CD4-positive, CD25-positive, alpha-beta regulatory T cell (primary cell): ENCODE results near the gene KSR2. TPM values are rescaled to one million over a fixed set of nuclear protein-coding genes. Genes with fewer than 3 reads are reported as not detected.

ENCODE experiments used
- ATAC-seq, 2 donors: fragments of 150-1000 bp; cut with Tn5 transposase; one replicate each; pipeline ENCODE4 v1.10.0; 2021; ENCODE audit warnings: low read depth in 2 of 2, moderate number of reproducible peaks in 2 of 2, moderate library complexity in 1 of 2
- DNase-seq, 3 donors: peaks; one replicate each; pipeline versions ENCODE4 v3.0.0 to v3.0.0-alpha.2; 2012 to 2022; ENCODE audit warnings: mixed read lengths in 1 of 3
- H3K27ac ChIP-seq: one replicate; pipeline ENCODE4 v1.7.0; 2013; ENCODE audit warnings: mild to moderate bottlenecking, low read length; ENCODE audit not compliant: insufficient read depth, poor library complexity, severe bottlenecking
- H3K27me3 ChIP-seq: one replicate; pipeline ENCODE4 v1.7.0; 2013; ENCODE audit warnings: low read length; ENCODE audit not compliant: control insufficient read depth, insufficient read depth
- H3K36me3 ChIP-seq: one replicate; pipeline ENCODE4 v1.7.0; 2013; ENCODE audit warnings: mild to moderate bottlenecking, low read length, moderate library complexity; ENCODE audit not compliant: control insufficient read depth, insufficient read depth
- H3K4me1 ChIP-seq: 2 replicates; pipeline ENCODE4 v1.7.0; 2013; ENCODE audit warnings: mild to moderate bottlenecking, low read length; ENCODE audit not compliant: insufficient read depth, control insufficient read depth, poor library complexity, severe bottlenecking
- H3K4me3 ChIP-seq: one replicate; pipeline ENCODE4 v1.7.0; 2013; ENCODE audit warnings: low read depth, mild to moderate bottlenecking, low read length, moderate library complexity
- H3K9me3 ChIP-seq, 2 experiments: 1 replicate in 1 of 2; 2 replicates in 1 of 2; pipeline ENCODE4 v1.7.0; 2013; ENCODE audit warnings: low read length in 2 of 2, mild to moderate bottlenecking in 1 of 2, moderate library complexity in 1 of 2; ENCODE audit not compliant: control insufficient read depth in 2 of 2
- H3K27ac Mint-ChIP-seq, 3 donors: one replicate each; pipeline ENCODE4 v1.8.0; 2020 to 2022; ENCODE audit warnings: mild to moderate bottlenecking in 3 of 3, mixed read lengths in 3 of 3, moderate library complexity in 2 of 3
- H3K27me3 Mint-ChIP-seq: one replicate; pipeline ENCODE4 v1.8.0; 2022; ENCODE audit warnings: mild to moderate bottlenecking, mixed read lengths
- H3K36me3 Mint-ChIP-seq: one replicate; pipeline ENCODE4 v1.8.0; 2020; ENCODE audit warnings: mixed read lengths
- H3K4me1 Mint-ChIP-seq, 4 donors: one replicate each; pipeline ENCODE4 v1.8.0; 2020 to 2022; ENCODE audit warnings: mixed read lengths in 4 of 4, mild to moderate bottlenecking in 1 of 4
- H3K4me3 Mint-ChIP-seq, 4 donors: one replicate each; pipeline ENCODE4 v1.8.0; 2020 to 2022; ENCODE audit warnings: mild to moderate bottlenecking in 4 of 4, mixed read lengths in 4 of 4, moderate library complexity in 3 of 4
- H3K9me3 Mint-ChIP-seq, 7 donors: one replicate each; pipeline ENCODE4 v1.8.0; 2020 to 2022; ENCODE audit warnings: mixed read lengths in 7 of 7, mild to moderate bottlenecking in 3 of 7, moderate library complexity in 2 of 7
- polyA plus RNA-seq, 4 donors: library from polyadenylated mRNA; unstranded; fragments of 300-500 nt; fragmentation: Illumina TruSeq; gene quantifications; one replicate each; pipeline ENCODE4 v1.2.3, GENCODE V29; 2021
- total RNA-seq: library from RNA; stranded (reverse); gene quantifications from one replicate; pipeline ENCODE4 v1.2.3, GENCODE V29; 2022

The KSR2 gene
- total and polyA plus RNA-seq, 5 donors from 2014 or later, result 0.20 TPM; not detected in 4

GRCh38 chr12:117695956-117696355 is 272.8 kb downstream of the KSR2 start:
- Histone ChIP-seq H3K27me3 (no peaks in the 10 kb centered on the region), H3K9me3 (no peaks in the 10 kb centered on the region), H3K27ac (no peak overlapping the region), H3K4me3 (no peak overlapping the region), H3K4me1 (no peaks in the 10 kb centered on the region), H3K36me3 (no peaks in the 10 kb centered on the region)
- Mint-ChIP-seq H3K36me3 (no peaks in the 10 kb centered on the region), H3K27me3 (no peaks in the 10 kb centered on the region), H3K4me3 (no peak overlapping the region), H3K27ac (no peak overlapping the region), H3K4me1 (no peaks in the 10 kb centered on the region), H3K9me3 (peaks cover 0 to 10% (median 0%) of the 10 kb centered on the region in 7 donors)
- DNase-seq, result no peak
- ATAC-seq, result no peak

GRCh38 chr12:117692512-117692911 is 276.3 kb downstream of the KSR2 start:
- ATAC-seq (no peak), DNase-seq (no peak)
- peaks cover 0 to 12% (median 1%) of the 10 kb centered on the region in 7 donors for H3K9me3 Mint-ChIP-seq
- Histone ChIP-seq H3K27me3 (no peaks in the 10 kb centered on the region), H3K4me3 (no peak overlapping the region), H3K36me3 (no peaks in the 10 kb centered on the region), H3K9me3 (no peaks in the 10 kb centered on the region), H3K4me1 (no peaks in the 10 kb centered on the region), H3K27ac (no peak overlapping the region)
- H3K27me3 Mint-ChIP-seq, result peaks cover 4% of the 10 kb centered on the region
- no peak overlapping the region for H3K27ac Mint-ChIP-seq
- no peaks in the 10 kb centered on the region for H3K36me3 Mint-ChIP-seq
- no peak overlapping the region for H3K4me3 Mint-ChIP-seq
- no peaks in the 10 kb centered on the region for H3K4me1 Mint-ChIP-seq

GRCh38 chr12:117689857-117690256 is 278.9 kb downstream of the KSR2 start:
- no peak overlapping the region for H3K4me3 Mint-ChIP-seq
- Histone ChIP-seq H3K4me1 (no peaks in the 10 kb centered on the region), H3K36me3 (no peaks in the 10 kb centered on the region), H3K27ac (no peak overlapping the region), H3K9me3 (no peaks in the 10 kb centered on the region), H3K27me3 (no peaks in the 10 kb centered on the region), H3K4me3 (no peak overlapping the region)
- H3K9me3 Mint-ChIP-seq, result peaks cover 0 to 10% (median 1%) of the 10 kb centered on the region in 7 donors
- no peaks in the 10 kb centered on the region for H3K4me1 Mint-ChIP-seq
- no peak overlapping the region for H3K27ac Mint-ChIP-seq
- ATAC-seq (no peak), DNase-seq (no peak)
- peaks cover 4% of the 10 kb centered on the region for H3K27me3 Mint-ChIP-seq
- no peaks in the 10 kb centered on the region for H3K36me3 Mint-ChIP-seq

- no peak overlapping the region for H3K4me3 ChIP-seq
- ATAC-seq, result no peak
- H3K27me3 ChIP-seq, result no peaks in the 10 kb centered on the region
- H3K9me3 ChIP-seq, result no peaks in the 10 kb centered on the region
- no peaks in the 10 kb centered on the region for H3K36me3 ChIP-seq
- Mint-ChIP-seq H3K4me3 (no peak overlapping the region), H3K27me3 (peaks cover 4% of the 10 kb centered on the region), H3K4me1 (no peaks in the 10 kb centered on the region), H3K9me3 (peaks cover 0 to 7% (median 1%) of the 10 kb centered on the region in 7 donors), H3K27ac (no peak overlapping the region), H3K36me3 (no peaks in the 10 kb centered on the region)
- H3K4me1 ChIP-seq, result no peaks in the 10 kb centered on the region
- H3K27ac ChIP-seq, result no peak overlapping the region
- DNase-seq, result no peak
Measured at GRCh38 chr12:117688446-117688845, 280.3 kb downstream of the KSR2 start.

GRCh38 chr12:117686911-117687377 is 281.8 kb downstream of the KSR2 start:
- no peaks in the 10 kb centered on the region for H3K36me3 ChIP-seq
- H3K27me3 Mint-ChIP-seq, result peaks cover 4% of the 10 kb centered on the region
- DNase-seq (no peak), ATAC-seq (no peak)
- H3K9me3 Mint-ChIP-seq, result peaks cover 0 to 7% (median 3%) of the 10 kb centered on the region in 7 donors
- H3K9me3 ChIP-seq, result no peaks in the 10 kb centered on the region
- H3K4me3 Mint-ChIP-seq, result no peak overlapping the region
- H3K36me3 Mint-ChIP-seq, result no peaks in the 10 kb centered on the region
- no peak overlapping the region for H3K27ac ChIP-seq
- H3K27me3 ChIP-seq, result no peaks in the 10 kb centered on the region
- H3K4me1 Mint-ChIP-seq, result no peaks in the 10 kb centered on the region
- H3K27ac Mint-ChIP-seq, result no peak overlapping the region
- no peak overlapping the region for H3K4me3 ChIP-seq
- H3K4me1 ChIP-seq, result no peaks in the 10 kb centered on the region

- Histone ChIP-seq H3K4me1 (no peaks in the 10 kb centered on the region), H3K9me3 (no peaks in the 10 kb centered on the region), H3K27ac (no peak overlapping the region), H3K27me3 (no peaks in the 10 kb centered on the region), H3K4me3 (no peak overlapping the region), H3K36me3 (no peaks in the 10 kb centered on the region)
- Mint-ChIP-seq H3K4me3 (no peak overlapping the region), H3K27me3 (peaks cover 4% of the 10 kb centered on the region), H3K27ac (no peak overlapping the region), H3K36me3 (no peaks in the 10 kb centered on the region), H3K9me3 (peaks cover 0 to 5% (median 2%) of the 10 kb centered on the region in 7 donors), H3K4me1 (no peaks in the 10 kb centered on the region)
- ATAC-seq, result no peak
- no peak for DNase-seq
Measured at GRCh38 chr12:117686210-117686609, 282.6 kb downstream of the KSR2 start.

GRCh38 chr12:117685110-117685926 is 283.5 kb downstream of the KSR2 start:
- H3K27ac ChIP-seq, result no peak overlapping the region
- no peaks in the 10 kb centered on the region for H3K4me1 Mint-ChIP-seq
- ATAC-seq, result no peak

GRCh38 chr12:117684471-117684870 is 284.3 kb downstream of the KSR2 start:
- no peak for DNase-seq
- H3K4me1 ChIP-seq, result no peaks in the 10 kb centered on the region
- ATAC-seq, result no peak
- Mint-ChIP-seq H3K4me1 (no peaks in the 10 kb centered on the region), H3K27ac (no peak overlapping the region), H3K4me3 (no peak overlapping the region), H3K36me3 (no peaks in the 10 kb centered on the region), H3K9me3 (peaks cover 0 to 6% (median 2%) of the 10 kb centered on the region in 7 donors), H3K27me3 (peaks cover 4% of the 10 kb centered on the region)
- no peaks in the 10 kb centered on the region for H3K27me3 ChIP-seq
- no peak overlapping the region for H3K4me3 ChIP-seq
- H3K9me3 ChIP-seq, result no peaks in the 10 kb centered on the region
- no peaks in the 10 kb centered on the region for H3K36me3 ChIP-seq
- H3K27ac ChIP-seq, result no peak overlapping the region

More at GRCh38 chr12:117685110-117685926, 283.5 kb downstream of the KSR2 start:
- H3K4me3 ChIP-seq, result no peak overlapping the region
- Mint-ChIP-seq H3K4me3 (no peak overlapping the region), H3K9me3 (peaks cover 0 to 5% (median 3%) of the 10 kb centered on the region in 7 donors), H3K27me3 (peaks cover 4% of the 10 kb centered on the region), H3K27ac (no peak overlapping the region), H3K36me3 (no peaks in the 10 kb centered on the region)
- DNase-seq, result no peak
- H3K9me3 ChIP-seq, result no peaks in the 10 kb centered on the region
- no peaks in the 10 kb centered on the region for H3K27me3 ChIP-seq
- H3K4me1 ChIP-seq, result no peaks in the 10 kb centered on the region
- H3K36me3 ChIP-seq, result no peaks in the 10 kb centered on the region
